Gastroesophageal sphincter (tissue), 4 donors: ENCODE data around the gene SNRNP40. TPM values are rescaled to one million over a fixed set of nuclear protein-coding genes. Genes with fewer than 3 reads are reported as not detected.

Experiments
- ATAC-seq: fragments of 150-250 bp; one replicate; pipeline ENCODE4 v1.9.1; 2016; ENCODE audit warnings: mild to moderate bottlenecking, moderate library complexity
- H3K27ac ChIP-seq, 4 donors: fragments of 200-600 bp; sonication (generic) in 3 of 4; 1 replicate in 3 of 4; 2 replicates in 1 of 4; pipeline ENCODE4 v1.5.1; 2016 to 2019
- H3K27me3 ChIP-seq: fragments of 200-600 bp; sonication (generic); one replicate; pipeline ENCODE4 v1.5.1; 2019
- H3K36me3 ChIP-seq, 2 donors: fragments of 200-600 bp; sonication (generic); one replicate each; pipeline ENCODE4 v1.5.1; 2019; ENCODE audit warnings: control low read depth in 1 of 2
- H3K4me1 ChIP-seq, 3 donors: fragments of 200-600 bp; sonication (generic); 1 replicate in 2 of 3; 2 replicates in 1 of 3; pipeline ENCODE4 v1.5.1; 2016 to 2019; ENCODE audit warnings: control low read depth in 2 of 3
- H3K4me3 ChIP-seq, 2 donors: fragments of 200-600 bp; sonication (generic); one replicate each; pipeline ENCODE4 v1.5.1; 2019; ENCODE audit warnings: mild to moderate bottlenecking in 1 of 2, moderate library complexity in 1 of 2
- H3K9me3 ChIP-seq, 3 donors: fragments of 200-600 bp; sonication (generic); one replicate each; pipeline ENCODE4 v1.5.1; 2017 to 2019; ENCODE audit warnings: control low read depth in 2 of 3
- EP300 ChIP-seq: sonication (generic); formaldehyde crosslinking; IDR thresholded peaks from one replicate; pipeline ENCODE4 v1.6.1; 2017; ENCODE audit warnings: antibody characterized with exemption, mild to moderate bottlenecking
- POLR2A ChIP-seq, 2 donors: fragments of 450-650 bp; IDR thresholded peaks; one replicate each; pipeline ENCODE4 v1.6.1; 2017; ENCODE audit warnings: antibody characterized with exemption in 2 of 2, mild to moderate bottlenecking in 2 of 2, moderate library complexity in 1 of 2
- POLR2AphosphoS5 ChIP-seq: sonication (generic); formaldehyde crosslinking; IDR thresholded peaks from one replicate; pipeline ENCODE4 v1.6.1; 2017; ENCODE audit warnings: antibody characterized with exemption
- WGBS, 2 donors: methylation state at CpG; one replicate each; pipeline ENCODE4 v1.1.5; 2018; ENCODE audit warnings: low coverage in 1 of 2; 5-methylcytosine and 5-hydroxymethylcytosine counted together
- total RNA-seq, 4 donors: library from RNA; depleted of rRNA; stranded (reverse); fragments of >200 nt; gene quantifications; one replicate each; pipeline ENCODE4 v1.1.0, GENCODE V29; 2016
- TF ChIP-seq, protein P1 (sequence below), 4 experiments: fragments of 200-600 bp in 2 of 4; fragments of 450-650 bp in 2 of 4; sonication (generic) in 1 of 4; IDR thresholded peaks; one replicate each; pipeline ENCODE4 v1.5.1; 2017 to 2019; ENCODE audit warnings: antibody characterized with exemption in 4 of 4, mild to moderate bottlenecking in 2 of 4, moderate library complexity in 2 of 4

Gene SNRNP40
- 10 to 100 TPM; 32.5 to 47.5 (median 39.9) TPM for total RNA-seq

DNA sequence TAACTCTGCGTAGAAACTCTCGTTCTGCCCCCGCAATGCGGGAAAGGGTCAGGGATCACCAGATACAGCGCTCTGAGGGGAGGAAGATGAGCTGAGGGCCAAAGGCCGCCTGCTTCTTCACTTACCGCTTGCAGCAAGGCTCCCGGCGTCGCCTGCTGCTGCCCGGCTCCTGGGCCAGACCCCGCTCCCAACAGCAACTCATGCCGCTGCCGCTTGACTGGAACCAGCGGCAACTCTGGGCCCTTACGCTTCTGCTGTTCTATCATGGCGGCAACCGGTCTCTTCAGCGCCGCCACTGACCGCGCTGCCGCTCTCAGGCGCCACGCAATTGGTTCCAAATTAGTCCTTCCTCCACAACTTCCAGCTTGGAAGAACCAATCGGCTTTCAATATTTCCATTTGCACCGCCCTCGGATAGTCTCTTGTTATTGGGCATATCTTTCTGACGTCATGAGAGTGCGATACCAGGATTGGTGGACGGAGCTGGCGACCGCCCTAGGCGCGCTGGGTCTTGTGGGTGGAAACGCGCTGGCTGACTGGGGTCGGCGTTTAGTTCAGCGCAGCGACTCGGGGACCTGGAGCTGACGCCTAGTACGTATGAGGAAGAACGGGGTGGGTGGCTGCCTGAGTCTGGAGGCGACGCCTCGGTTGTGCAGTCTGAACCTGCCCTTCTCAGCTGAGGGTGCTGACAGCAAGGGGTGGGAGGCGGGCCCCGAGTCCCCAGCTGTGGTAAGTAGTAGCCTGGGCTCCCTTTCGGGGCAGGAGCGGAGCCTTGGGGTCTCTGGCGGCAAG, at the start of gene SNRNP40, which contains the start of gene ZCCHC17:
Gene SNRNP40 (minus strand): TSS at position 303 of the 791 bp plus-strand sequence. CDS start 37 bp downstream, at position 266.
Gene ZCCHC17 (plus strand): TSS at position 547 of the 791 bp plus-strand sequence. CDS start 13,067 bp downstream, outside the sequence.
- Histone ChIP-seq H3K36me3 (peaks cover 0 to 35% of the 10 kb centered on the region in 2 donors), H3K27me3 (no peaks in the 10 kb centered on the region), H3K9me3 (no peaks in the 10 kb centered on the region), H3K4me3 (peak within 1 kb of the TSS; percentile 63 to 95), H3K4me1 (peaks cover 6 to 57% (median 9%) of the 10 kb centered on the region in 3 donors), H3K27ac (peak within 1 kb of the TSS; percentile 87 to 97 (median 90))
- ATAC-seq, result peak; percentile 99
- WGBS, 2 donors, result 0 to 1% methylated on average over 9 to 24 of the region's 53 CpGs
- TF ChIP-seq EP300 (no peak), POLR2AphosphoS5 (peak; percentile 89), POLR2A (IDR thresholded peaks at IDR 0.05) (peak; percentile 71 to 76)
- TF ChIP-seq, protein P1, sequence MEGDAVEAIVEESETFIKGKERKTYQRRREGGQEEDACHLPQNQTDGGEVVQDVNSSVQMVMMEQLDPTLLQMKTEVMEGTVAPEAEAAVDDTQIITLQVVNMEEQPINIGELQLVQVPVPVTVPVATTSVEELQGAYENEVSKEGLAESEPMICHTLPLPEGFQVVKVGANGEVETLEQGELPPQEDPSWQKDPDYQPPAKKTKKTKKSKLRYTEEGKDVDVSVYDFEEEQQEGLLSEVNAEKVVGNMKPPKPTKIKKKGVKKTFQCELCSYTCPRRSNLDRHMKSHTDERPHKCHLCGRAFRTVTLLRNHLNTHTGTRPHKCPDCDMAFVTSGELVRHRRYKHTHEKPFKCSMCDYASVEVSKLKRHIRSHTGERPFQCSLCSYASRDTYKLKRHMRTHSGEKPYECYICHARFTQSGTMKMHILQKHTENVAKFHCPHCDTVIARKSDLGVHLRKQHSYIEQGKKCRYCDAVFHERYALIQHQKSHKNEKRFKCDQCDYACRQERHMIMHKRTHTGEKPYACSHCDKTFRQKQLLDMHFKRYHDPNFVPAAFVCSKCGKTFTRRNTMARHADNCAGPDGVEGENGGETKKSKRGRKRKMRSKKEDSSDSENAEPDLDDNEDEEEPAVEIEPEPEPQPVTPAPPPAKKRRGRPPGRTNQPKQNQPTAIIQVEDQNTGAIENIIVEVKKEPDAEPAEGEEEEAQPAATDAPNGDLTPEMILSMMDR (IDR thresholded peaks at IDR 0.05), result peak in 1 of 4 experiments; percentile 29

DNA sequence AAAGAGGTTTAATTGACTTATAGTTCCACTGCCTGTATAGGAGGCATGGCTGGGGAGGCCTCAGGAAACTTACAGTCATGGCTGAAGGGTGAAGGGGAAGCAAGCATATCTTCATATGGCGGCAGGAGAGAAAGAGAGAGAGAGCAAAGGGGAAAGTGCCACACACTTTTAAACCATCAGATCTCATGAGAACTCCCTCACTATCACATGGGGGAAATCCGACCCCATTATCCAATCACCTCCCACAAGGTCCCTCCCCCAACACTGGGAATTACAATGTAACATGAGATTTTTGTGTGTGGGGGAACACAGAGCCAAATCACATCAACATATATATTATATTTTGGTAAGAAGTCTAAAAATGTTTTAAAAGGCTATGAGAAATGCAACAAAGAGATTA, 49.0 kb upstream of the SNRNP40 start:
- Histone ChIP-seq H3K9me3 (no peaks in the 10 kb centered on the region), H3K4me1 (no peaks in the 10 kb centered on the region), H3K27ac (no peak overlapping the region), H3K4me3 (no peak overlapping the region), H3K27me3 (no peaks in the 10 kb centered on the region), H3K36me3 (peaks cover 0 to 78% of the 10 kb centered on the region in 2 donors)
- TF ChIP-seq POLR2A (IDR thresholded peaks at IDR 0.05) (no peak), EP300 (no peak), POLR2AphosphoS5 (no peak)
- TF ChIP-seq, protein P1 (IDR thresholded peaks at IDR 0.05), result no peak
- WGBS, 2 donors, result 60 to 88% methylated on average over 1 to 2 of the region's 2 CpGs
- ATAC-seq, result no peak

DNA sequence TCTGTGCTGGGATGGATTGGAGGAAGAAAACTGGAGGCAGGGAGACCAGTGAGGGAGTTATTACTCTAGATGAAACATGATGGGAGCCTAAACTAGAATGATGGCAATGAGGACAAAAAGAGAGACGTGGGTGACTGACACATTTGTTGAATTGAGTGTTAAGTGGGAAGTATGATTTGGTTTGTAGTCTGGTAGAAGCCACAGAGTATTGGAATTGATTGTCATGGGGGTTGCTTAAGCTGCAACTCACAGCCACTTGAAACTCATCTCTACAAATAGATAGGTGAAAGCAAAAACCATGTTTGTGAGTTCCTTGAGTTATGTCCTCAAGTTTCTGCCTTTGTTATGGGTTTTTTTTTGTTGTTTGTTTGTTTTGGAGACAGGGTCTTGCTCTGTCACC, 47.9 kb upstream of the SNRNP40 start:
- Histone ChIP-seq H3K4me3 (no peak overlapping the region), H3K36me3 (peaks cover 0 to 69% of the 10 kb centered on the region in 2 donors), H3K27me3 (no peaks in the 10 kb centered on the region), H3K9me3 (no peaks in the 10 kb centered on the region), H3K27ac (no peak overlapping the region), H3K4me1 (no peaks in the 10 kb centered on the region)
- ATAC-seq, result no peak
- no peak for TF ChIP-seq POLR2A (IDR thresholded peaks at IDR 0.05)
- no peak for TF ChIP-seq EP300
- TF ChIP-seq POLR2AphosphoS5, result no peak
- TF ChIP-seq, protein P1 (IDR thresholded peaks at IDR 0.05), result no peak
- WGBS, 2 donors, result 33 to 100% methylated on average over 1 of the region's 1 CpG

DNA sequence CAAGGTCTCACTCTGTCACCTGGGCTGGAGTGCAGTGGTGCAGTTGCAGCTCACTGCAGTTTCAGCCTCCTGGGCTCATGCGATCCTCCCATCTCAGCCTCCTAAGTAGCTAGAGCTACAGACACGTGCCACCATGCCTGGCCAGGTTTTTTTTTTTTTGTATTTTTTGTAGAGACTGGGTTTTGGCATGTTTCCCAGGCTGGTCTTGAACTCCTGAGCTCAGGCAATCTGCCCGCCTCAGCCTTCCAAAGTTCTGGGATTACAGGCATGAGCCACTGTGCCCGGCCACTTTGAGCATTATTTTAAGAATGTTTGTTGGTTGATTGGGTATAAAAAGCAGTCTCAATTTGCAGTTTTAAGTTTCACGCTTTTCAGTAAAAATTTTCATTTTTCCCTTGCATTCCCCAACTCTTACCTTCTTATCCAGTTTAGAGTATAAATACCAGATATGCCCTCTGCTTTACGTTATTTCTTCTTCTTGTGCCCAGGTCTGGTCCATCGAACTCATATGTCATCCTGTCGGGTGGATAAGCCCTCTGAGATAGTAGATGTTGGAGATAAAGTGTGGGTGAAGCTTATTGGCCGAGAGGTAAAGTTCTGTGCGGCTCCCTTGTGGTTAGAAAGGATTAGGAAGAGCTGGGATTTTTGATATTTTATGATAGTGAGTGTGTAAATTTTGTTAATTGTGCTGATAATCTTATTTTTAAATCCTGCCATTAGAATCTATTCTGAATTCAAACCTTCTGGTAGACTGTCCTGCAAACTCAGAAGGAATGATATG, 40.3 kb upstream of the SNRNP40 start:
- TF ChIP-seq, protein P1 (IDR thresholded peaks at IDR 0.05), result no peak
- TF ChIP-seq POLR2AphosphoS5 (no peak), POLR2A (IDR thresholded peaks at IDR 0.05) (no peak), EP300 (no peak)
- no peak for ATAC-seq
- Histone ChIP-seq H3K4me3 (no peak overlapping the region), H3K27me3 (no peaks in the 10 kb centered on the region), H3K4me1 (no peaks in the 10 kb centered on the region), H3K9me3 (no peaks in the 10 kb centered on the region), H3K36me3 (peaks cover 0 to 29% of the 10 kb centered on the region in 2 donors), H3K27ac (no peak overlapping the region)
- WGBS, 2 donors, result 78 to 100% methylated on average over 4 to 10 of the region's 10 CpGs
